Activated naive CD4-positive, alpha-beta T cell (primary cell): Measurements from ENCODE around the gene FOXC1.

Experiments used
- DNase-seq, 4 experiments: peaks; one replicate each; lab custom pipeline; 2025; lab: John Stamatoyannopoulos, UW

FOXC1 gene

GRCh38 chr6:1612299-1612973, 2.7 kb downstream of the FOXC1 start:
- no peak for DNase-seq

GRCh38 chr6:1612974-1613306, 3.2 kb downstream of the FOXC1 start:
- no peak for DNase-seq

- DNase-seq = no peak
Measured at GRCh38 chr6:1613346-1613687, 3.6 kb downstream of the FOXC1 start.

- DNase-seq = no peak
Measured at GRCh38 chr6:1613688-1614447, 4.2 kb downstream of the FOXC1 start.

GRCh38 chr6:1614448-1615150, 4.9 kb downstream of the FOXC1 start:
- no peak for DNase-seq

GRCh38 chr6:1615151-1615852, 5.6 kb downstream of the FOXC1 start:
- DNase-seq = no peak

GRCh38 chr6:1615853-1616420, 6.2 kb downstream of the FOXC1 start:
- DNase-seq = no peak

- no peak for DNase-seq
Measured at GRCh38 chr6:1616701-1617463, 7.2 kb downstream of the FOXC1 start.

- no peak for DNase-seq
Measured at GRCh38 chr6:1617466-1618310, 8.0 kb downstream of the FOXC1 start.

GRCh38 chr6:1618311-1619097, 8.8 kb downstream of the FOXC1 start:
- no peak for DNase-seq

GRCh38 chr6:1619098-1619672, 9.5 kb downstream of the FOXC1 start:
- no peak for DNase-seq

GRCh38 chr6:1619673-1620503, 10.2 kb downstream of the FOXC1 start:
- DNase-seq = no peak

- DNase-seq = no peak
Measured at GRCh38 chr6:1620504-1621069, 10.9 kb downstream of the FOXC1 start.

- DNase-seq = no peak
Measured at GRCh38 chr6:1621070-1621701, 11.5 kb downstream of the FOXC1 start.

- no peak for DNase-seq
Measured at GRCh38 chr6:1622220-1622850, 12.6 kb downstream of the FOXC1 start.

- DNase-seq = no peak
Measured at GRCh38 chr6:1622851-1623768, 13.4 kb downstream of the FOXC1 start.
